GM19452 (cell line): ENCODE results near the gene IGIP.
"Not testable (repeated sequence)": the region's sequence is repeated elsewhere in the genome, so short reads cannot be mapped to it uniquely, and the experiment has no call there.

Experiments used
- ATAC-seq: cut with Tn5 transposase; IDR thresholded peaks from one replicate; pipeline ENCODE4 v1.9.1; 2021; ENCODE audit not compliant: unreplicated experiment

The IGIP gene

GRCh38 chr5:140140435-140140834, 14.7 kb downstream of the IGIP start:
- no peak for ATAC-seq

GRCh38 chr5:140141241-140141640, 15.5 kb downstream of the IGIP start:
- no peak for ATAC-seq

- ATAC-seq, result no peak
Observed at GRCh38 chr5:140142246-140142645, 16.5 kb downstream of the IGIP start.

- no peak for ATAC-seq
Observed at GRCh38 chr5:140142856-140143255, 17.1 kb downstream of the IGIP start.

- ATAC-seq, result no peak
Observed at GRCh38 chr5:140143521-140144258, 18.0 kb downstream of the IGIP start.

- ATAC-seq, result no peak
Observed at GRCh38 chr5:140145256-140145655, 19.5 kb downstream of the IGIP start.

- ATAC-seq, result peak; percentile 70
Observed at GRCh38 chr5:140145818-140146522, 20.2 kb downstream of the IGIP start.

GRCh38 chr5:140146523-140146842, 20.7 kb downstream of the IGIP start:
- no peak for ATAC-seq

- ATAC-seq, result no peak
Observed at GRCh38 chr5:140147460-140147859, 21.7 kb downstream of the IGIP start.

- no peak for ATAC-seq
Observed at GRCh38 chr5:140148508-140148907, 22.8 kb downstream of the IGIP start.

GRCh38 chr5:140150201-140150600, 24.5 kb downstream of the IGIP start:
- ATAC-seq, result no peak

- no peak for ATAC-seq
Observed at GRCh38 chr5:140151144-140152021, 25.6 kb downstream of the IGIP start.

- ATAC-seq, result no peak
Observed at GRCh38 chr5:140152022-140152999, 26.6 kb downstream of the IGIP start.

GRCh38 chr5:140153255-140153654, 27.5 kb downstream of the IGIP start:
- no peak for ATAC-seq

GRCh38 chr5:140153905-140154304, 28.2 kb downstream of the IGIP start:
- no peak for ATAC-seq

GRCh38 chr5:140154710-140155381, 29.1 kb downstream of the IGIP start:
- not testable (repeated sequence) for ATAC-seq

- ATAC-seq, result peak; percentile 96
Observed at GRCh38 chr5:140157032-140157781, 31.5 kb downstream of the IGIP start.

GRCh38 chr5:140159014-140159927, 33.5 kb downstream of the IGIP start:
- no peak for ATAC-seq
